Measurements from ENCODE around the gene DACH1. TPM values are rescaled to one million over a fixed set of nuclear protein-coding genes. Genes with fewer than 3 reads are reported as not detected.

Gene DACH1
- total and polyA plus RNA-seq, 2 of the 13 experiments (the other 11 are each of a cell fraction or from before 2014, with no cell fraction given) = not detected

- no peak overlapping the region for H3K4me3 ChIP-seq (replicated peaks in 1 of 3; ENCODE audit: insufficient read depth in 1 of 3, low read depth in 2 of 3, low read length in 3 of 3)
- no peak for TF ChIP-seq SPEN (CRISPR knock-in tag; IDR thresholded peaks at IDR 0.05; ENCODE audit: low read depth)
- TF ChIP-seq, protein P1, sequence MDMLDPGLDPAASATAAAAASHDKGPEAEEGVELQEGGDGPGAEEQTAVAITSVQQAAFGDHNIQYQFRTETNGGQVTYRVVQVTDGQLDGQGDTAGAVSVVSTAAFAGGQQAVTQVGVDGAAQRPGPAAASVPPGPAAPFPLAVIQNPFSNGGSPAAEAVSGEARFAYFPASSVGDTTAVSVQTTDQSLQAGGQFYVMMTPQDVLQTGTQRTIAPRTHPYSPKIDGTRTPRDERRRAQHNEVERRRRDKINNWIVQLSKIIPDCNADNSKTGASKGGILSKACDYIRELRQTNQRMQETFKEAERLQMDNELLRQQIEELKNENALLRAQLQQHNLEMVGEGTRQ (IDR thresholded peaks at IDR 0.05; ENCODE audit: low read depth, low read length) = no peak
- TF ChIP-seq, protein P1 (CRISPR knock-in tag; IDR thresholded peaks at IDR 0.05; ENCODE audit: borderline replicate concordance) = no peak
- no peak for TF ChIP-seq TEAD2 (CRISPR knock-in tag; IDR thresholded peaks at IDR 0.05)
- no peak for TF ChIP-seq ZNF709 (CRISPR knock-in tag; IDR thresholded peaks at IDR 0.05)
- no peak for TF ChIP-seq PHF21A (CRISPR knock-in tag; IDR thresholded peaks at IDR 0.05)
- TF ChIP-seq TAF1 (CRISPR knock-in tag; IDR thresholded peaks at IDR 0.05) = no peak
- TF ChIP-seq HNRNPL (IDR thresholded peaks at IDR 0.05; ENCODE audit: low read depth, low read length) = no peak
- TF ChIP-seq NFE2 (CRISPR knock-in tag; IDR thresholded peaks at IDR 0.05) = no peak
- no peak for TF ChIP-seq CCAR2 (optimal IDR thresholded peaks at IDR 0.05; ENCODE audit: low read depth, low read length)
- no peak for TF ChIP-seq RORA (CRISPR knock-in tag; IDR thresholded peaks at IDR 0.05)
- TF ChIP-seq CHD4 (IDR thresholded peaks at IDR 0.05; ENCODE audit: borderline replicate concordance, low read length) = no peak
- no peak for TF ChIP-seq ELF1 (CRISPR knock-in tag; IDR thresholded peaks at IDR 0.05)
- TF ChIP-seq, protein P2, sequence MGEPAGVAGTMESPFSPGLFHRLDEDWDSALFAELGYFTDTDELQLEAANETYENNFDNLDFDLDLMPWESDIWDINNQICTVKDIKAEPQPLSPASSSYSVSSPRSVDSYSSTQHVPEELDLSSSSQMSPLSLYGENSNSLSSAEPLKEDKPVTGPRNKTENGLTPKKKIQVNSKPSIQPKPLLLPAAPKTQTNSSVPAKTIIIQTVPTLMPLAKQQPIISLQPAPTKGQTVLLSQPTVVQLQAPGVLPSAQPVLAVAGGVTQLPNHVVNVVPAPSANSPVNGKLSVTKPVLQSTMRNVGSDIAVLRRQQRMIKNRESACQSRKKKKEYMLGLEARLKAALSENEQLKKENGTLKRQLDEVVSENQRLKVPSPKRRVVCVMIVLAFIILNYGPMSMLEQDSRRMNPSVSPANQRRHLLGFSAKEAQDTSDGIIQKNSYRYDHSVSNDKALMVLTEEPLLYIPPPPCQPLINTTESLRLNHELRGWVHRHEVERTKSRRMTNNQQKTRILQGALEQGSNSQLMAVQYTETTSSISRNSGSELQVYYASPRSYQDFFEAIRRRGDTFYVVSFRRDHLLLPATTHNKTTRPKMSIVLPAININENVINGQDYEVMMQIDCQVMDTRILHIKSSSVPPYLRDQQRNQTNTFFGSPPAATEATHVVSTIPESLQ (CRISPR knock-in tag; conservative IDR thresholded peaks at IDR 0.05) = no peak
- H3K4me1 ChIP-seq (ENCODE audit: insufficient read depth, low read length) = no peaks in the 10 kb centered on the region
- BruUV-seq (replicated peaks) = no TSS peak
- no peaks in the 10 kb centered on the region for H3K79me2 ChIP-seq (ENCODE audit: insufficient read depth, low read length)
- in situ Hi-C loops (cut with HindIII; ENCODE audit: extremely low pct_ligation_motif_present, low pct_unique_long_range_greater_than_20kb) = no loop called here
- DNase-seq (ENCODE audit: low spot score) = no peak
- no peak overlapping the region for H2AFZ ChIP-seq (ENCODE audit: low read length)
- H3K9me3 ChIP-seq (ENCODE audit: low read length) = no peaks in the 10 kb centered on the region
- FAIRE-seq = no peak
- H3K4me2 ChIP-seq (ENCODE audit: low read depth, low read length) = no peak overlapping the region
- ChIA-PET CTCF (ENCODE audit: low intra/inter-chr PET ratio, low total read pairs) (no interaction called here), POLR2A (no interaction called here)
- no peaks in the 10 kb centered on the region for H3K36me3 ChIP-seq (replicated peaks in 1 of 2; ENCODE audit: control insufficient read depth in 1 of 2, insufficient read depth in 2 of 2, low read length in 2 of 2)
- H3K9ac ChIP-seq (ENCODE audit: insufficient read depth, low read depth, low read length) = no peak overlapping the region
- no peak for ATAC-seq
- H3K27ac ChIP-seq (ENCODE audit: extremely low read length, insufficient read depth, low read length) = no peak overlapping the region
- no peaks in the 10 kb centered on the region for H3K27me3 ChIP-seq (ENCODE audit: control insufficient read depth in 1 of 2, insufficient read depth in 2 of 2, low read length in 2 of 2)
- H4K20me1 ChIP-seq (ENCODE audit: insufficient read depth, low read length) = no peaks in the 10 kb centered on the region
- intact Hi-C loops (cut with micrococcal nuclease; ENCODE audit: unreplicated experiment) = no loop called here
Observed at GRCh38 chr13:71625694-71626093, 241.3 kb downstream of the DACH1 start.

Data from HepG2 (cell line).